VCaP (cell line): ENCODE data around the gene ASIC4.

Experiments
- H3K27ac ChIP-seq: fragments of 450-650 bp; 2 replicates; pipeline ENCODE4 v1.5.1; 2017
- CTCF ChIP-seq: fragments of 450-650 bp; conservative IDR thresholded peaks from 2 replicates; pipeline ENCODE4 v1.5.1; 2017; ENCODE audit warnings: mild to moderate bottlenecking, moderate library complexity

ASIC4 gene

GRCh38 chr2:219556413-219556812 is 42.1 kb downstream of the ASIC4 start:
- no peak overlapping the region for H3K27ac ChIP-seq
- TF ChIP-seq CTCF: no peak

- TF ChIP-seq CTCF: no peak
Measured at GRCh38 chr2:219557320-219557719, 43.0 kb downstream of the ASIC4 start.

GRCh38 chr2:219557791-219558785 is 43.8 kb downstream of the ASIC4 start:
- H3K27ac ChIP-seq: no peak overlapping the region
- no peak for TF ChIP-seq CTCF

More at GRCh38 chr2:219557320-219557719, 43.0 kb downstream of the ASIC4 start:
- no peak overlapping the region for H3K27ac ChIP-seq

- H3K27ac ChIP-seq: no peak overlapping the region
- no peak for TF ChIP-seq CTCF
Measured at GRCh38 chr2:219559156-219559915, 45.1 kb downstream of the ASIC4 start.

GRCh38 chr2:219560037-219560892 is 46.0 kb downstream of the ASIC4 start:
- peak; percentile 76 for TF ChIP-seq CTCF
- no peak overlapping the region for H3K27ac ChIP-seq

GRCh38 chr2:219560893-219561178 is 46.6 kb downstream of the ASIC4 start:
- H3K27ac ChIP-seq: no peak overlapping the region
- TF ChIP-seq CTCF: no peak
